Kidney capillary endothelial cell (primary cell): ENCODE data around the gene SEL1L3.
A peak's percentile ranks its signal among the peaks of the same experiment; 100 is the strongest.
"Not testable (repeated sequence)": the region's sequence is repeated elsewhere in the genome, so short reads cannot be mapped to it uniquely, and the experiment has no call there.

Experiments
- DNase-seq: peaks from one replicate; pipeline ENCODE4 v3.0.0-alpha.2; 2018; ENCODE audit warnings: low spot score

SEL1L3 gene

DNA sequence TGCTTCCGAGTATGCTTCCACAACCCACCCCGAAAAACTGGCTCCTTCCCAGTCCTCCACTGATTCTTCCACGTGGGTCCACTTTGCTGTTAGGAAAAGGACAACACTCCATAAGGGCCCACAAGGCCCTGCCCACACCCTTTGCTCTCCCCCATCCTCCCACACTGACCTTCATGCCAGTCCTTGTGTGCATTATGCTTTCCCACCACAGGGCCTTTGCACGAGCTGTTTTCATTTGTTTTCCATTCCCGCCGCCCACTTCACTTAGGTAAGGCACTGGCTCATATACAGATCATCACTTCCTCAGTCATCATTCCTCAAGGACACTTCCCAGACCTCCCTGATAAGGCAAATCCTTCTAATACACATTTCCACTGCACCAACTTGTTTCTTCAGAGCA lies 16.8 kb upstream of the SEL1L3 start:
- no peak for DNase-seq

DNA sequence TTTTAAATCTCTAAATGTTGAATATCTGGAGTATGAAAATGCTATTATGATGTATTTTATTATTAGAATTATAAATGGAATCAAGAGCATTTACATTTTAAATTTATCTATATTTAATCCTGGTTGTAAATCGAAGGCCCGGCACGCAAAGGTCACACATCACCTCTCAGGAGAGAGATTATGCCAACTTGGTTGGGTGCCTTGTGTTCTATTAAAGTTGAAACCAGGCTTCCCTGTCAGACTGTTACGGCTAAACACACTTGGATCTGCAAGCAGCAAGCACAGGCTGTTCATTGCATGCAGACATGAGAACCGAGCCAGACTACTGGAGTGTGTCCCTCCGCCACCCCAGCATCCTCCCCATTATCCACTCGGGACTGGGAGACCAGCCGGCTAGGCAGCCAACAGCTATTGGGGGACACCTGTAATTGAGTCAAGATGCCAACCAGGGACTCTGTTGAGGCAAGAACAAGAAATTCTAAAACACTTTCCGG lies 16.4 kb upstream of the SEL1L3 start:
- no peak for DNase-seq

DNA sequence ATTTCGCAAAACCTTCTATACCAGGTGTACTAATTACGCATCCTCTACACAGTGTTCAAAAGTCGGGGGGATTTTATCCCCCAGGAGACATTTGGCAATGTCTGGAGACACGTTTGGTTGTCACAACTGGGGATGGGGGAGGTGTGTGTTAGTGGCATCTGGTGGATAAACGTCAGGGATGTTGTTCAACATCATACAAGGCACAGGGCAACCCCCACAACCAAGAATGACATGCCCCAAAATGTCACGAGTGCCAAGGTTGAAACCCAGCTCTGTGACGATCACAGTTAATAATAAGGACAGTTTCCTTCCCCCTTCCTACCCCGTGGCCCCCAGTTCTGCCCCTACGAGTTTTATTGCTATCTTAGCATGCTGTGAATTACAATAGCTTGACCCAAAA lies 15.9 kb upstream of the SEL1L3 start:
- no peak for DNase-seq

GRCh38 chr4:25875281-25875745 lies 12.5 kb upstream of the SEL1L3 start:
- no peak for DNase-seq

DNA sequence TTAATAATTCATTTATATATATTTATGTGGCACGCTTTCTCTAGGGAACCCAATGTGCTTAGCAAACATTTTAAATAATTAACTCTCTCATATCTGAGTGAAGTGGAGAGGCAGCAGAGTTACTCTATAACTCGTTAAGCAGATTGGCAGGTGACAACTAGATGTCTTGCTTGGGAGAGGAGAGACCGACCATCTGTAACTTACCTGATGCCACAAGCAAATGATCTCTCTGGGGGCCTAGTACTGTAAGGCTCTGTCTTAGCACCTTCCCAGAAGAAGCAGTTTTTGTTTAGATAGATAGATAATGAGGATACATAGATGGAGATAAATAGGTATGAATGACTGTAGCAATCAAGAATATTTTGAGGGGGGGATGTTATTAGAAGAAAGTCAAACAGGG lies 11.9 kb upstream of the SEL1L3 start:
- no peak for DNase-seq

GRCh38 chr4:25873632-25874129 lies 10.9 kb upstream of the SEL1L3 start:
- DNase-seq = no peak

GRCh38 chr4:25872851-25873631 lies 10.3 kb upstream of the SEL1L3 start:
- no peak for DNase-seq

DNA sequence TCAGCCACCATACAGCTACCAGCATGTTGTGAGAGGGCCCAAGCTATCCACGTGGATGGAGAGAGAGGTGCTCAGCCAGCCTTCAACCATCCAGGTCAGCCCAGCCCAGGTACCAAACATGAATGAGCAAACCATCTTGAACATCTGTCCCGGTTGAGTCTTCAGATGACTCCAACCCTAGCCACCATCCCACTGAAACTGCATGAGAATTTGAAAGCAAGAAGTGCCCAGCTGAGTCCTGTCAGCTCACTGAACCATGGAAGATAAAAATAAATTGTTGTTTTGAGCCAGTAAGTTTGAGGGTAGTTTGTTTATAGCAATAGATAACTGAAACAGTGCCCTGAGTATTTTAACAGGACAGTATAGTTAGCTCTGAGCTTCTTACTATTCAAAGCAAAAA lies 7.3 kb upstream of the SEL1L3 start:
- DNase-seq = no peak

GRCh38 chr4:25867781-25868294 lies 5.0 kb upstream of the SEL1L3 start:
- no peak for DNase-seq

GRCh38 chr4:25866401-25866800 lies 3.6 kb upstream of the SEL1L3 start:
- not testable (repeated sequence) for DNase-seq

- no peak for DNase-seq
These were observed 2.8 kb upstream of the SEL1L3 start for GRCh38 chr4:25865586-25865985.

GRCh38 chr4:25863831-25864418 lies 1.1 kb upstream of the SEL1L3 start:
- no peak for DNase-seq

GRCh38 chr4:25863347-25863784 lies 578 bp upstream of the SEL1L3 start:
- no peak for DNase-seq

GRCh38 chr4:25861951-25862410 lies 807 bp downstream of the SEL1L3 start:
- DNase-seq = no peak

DNA sequence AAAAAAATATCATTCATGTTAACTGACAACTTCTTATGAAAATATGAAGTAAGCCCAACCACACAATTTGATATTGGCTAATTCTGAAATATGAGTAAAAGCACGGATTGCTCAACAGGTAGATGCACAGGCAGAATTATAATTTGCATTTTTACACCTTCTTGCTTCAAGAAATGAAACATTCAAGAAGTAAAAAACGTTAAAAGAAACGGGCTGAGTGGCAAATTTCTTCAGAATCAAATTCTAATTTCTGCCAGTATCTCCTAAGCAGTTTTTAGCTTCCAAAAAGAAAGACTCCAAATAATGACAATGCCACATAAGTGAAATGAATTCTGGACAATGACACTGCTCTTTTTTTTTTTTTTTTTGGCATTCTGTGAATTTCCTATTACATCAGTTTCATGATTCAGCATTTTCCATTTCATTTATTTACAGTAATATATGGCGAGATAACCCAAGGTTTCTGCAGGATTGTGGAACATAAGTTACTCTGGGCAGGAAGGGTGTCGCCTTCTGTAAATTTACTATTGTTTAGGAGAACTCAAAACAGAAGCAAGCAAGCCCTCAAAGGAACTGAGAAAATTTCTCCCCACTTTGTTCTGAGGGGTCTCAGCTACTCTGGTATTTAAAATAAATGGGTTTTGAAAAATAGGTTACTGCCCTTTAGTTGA lies 1.4 kb downstream of the SEL1L3 start:
- DNase-seq = peak; percentile 50

DNA sequence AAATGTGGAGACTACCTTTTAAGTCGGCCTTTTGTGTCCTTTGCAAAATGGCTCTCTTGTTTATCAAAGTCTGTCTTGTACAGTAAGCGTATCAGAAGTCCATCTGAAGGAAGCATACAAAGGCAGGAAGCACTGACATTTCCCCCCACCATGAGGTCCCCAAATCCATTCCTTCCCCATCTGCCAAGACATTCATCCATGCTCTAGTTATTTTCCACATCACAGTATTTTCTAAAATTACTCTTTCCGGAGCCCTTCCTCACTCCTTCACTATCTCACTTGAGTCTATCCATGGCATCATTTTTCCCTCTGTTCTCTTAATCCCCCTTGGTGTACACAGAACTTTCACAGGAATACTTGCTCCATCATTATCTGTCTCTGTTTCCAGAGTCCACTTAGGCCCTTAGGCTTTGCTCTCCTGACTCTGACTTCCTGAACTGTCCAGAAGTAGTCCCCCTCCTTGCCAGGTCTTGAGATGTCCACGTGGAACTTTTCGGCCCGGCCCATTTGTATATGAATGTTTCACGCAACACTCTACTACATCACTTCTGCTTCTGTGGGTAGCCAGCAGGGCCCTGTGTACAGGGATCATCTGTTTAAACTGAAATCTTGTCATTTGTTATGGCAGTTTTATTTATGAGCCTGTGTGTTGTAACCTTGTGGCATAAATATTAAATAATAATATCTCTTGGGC lies 2.1 kb downstream of the SEL1L3 start:
- DNase-seq = no peak

DNA sequence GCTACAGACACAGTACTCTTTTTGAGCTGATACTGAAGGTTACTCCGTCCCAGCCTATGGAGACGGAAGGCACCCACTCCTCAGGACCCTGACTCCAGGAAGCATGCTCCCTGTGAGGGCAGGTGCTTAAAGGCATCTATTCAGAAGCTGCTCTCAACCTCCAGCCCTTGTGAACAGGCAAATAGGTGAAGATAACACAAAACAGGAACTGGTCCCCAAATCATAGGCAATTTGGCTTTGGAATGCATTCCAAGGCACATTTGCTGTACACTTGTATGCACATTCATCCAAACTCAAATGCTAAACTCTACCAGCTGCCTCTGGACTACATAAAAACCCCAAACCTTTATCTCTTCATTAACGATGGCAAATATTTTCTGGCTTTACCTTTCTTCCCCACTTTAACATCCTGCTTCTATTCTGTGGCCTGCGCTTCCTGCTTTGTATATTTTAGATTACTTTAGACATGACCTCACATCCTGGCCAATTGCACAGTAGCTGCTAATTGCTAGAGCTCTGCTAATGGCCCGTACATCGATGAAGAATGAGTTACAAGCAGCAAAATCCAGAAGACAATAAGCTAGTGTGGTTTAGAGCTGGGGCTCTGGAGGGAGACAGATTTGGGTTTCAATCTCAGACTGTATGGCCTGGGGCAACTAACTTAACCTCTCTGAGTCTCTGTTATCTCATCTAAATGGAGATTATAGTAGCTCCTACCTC lies 3.2 kb downstream of the SEL1L3 start:
- peak; percentile 67 for DNase-seq

DNA sequence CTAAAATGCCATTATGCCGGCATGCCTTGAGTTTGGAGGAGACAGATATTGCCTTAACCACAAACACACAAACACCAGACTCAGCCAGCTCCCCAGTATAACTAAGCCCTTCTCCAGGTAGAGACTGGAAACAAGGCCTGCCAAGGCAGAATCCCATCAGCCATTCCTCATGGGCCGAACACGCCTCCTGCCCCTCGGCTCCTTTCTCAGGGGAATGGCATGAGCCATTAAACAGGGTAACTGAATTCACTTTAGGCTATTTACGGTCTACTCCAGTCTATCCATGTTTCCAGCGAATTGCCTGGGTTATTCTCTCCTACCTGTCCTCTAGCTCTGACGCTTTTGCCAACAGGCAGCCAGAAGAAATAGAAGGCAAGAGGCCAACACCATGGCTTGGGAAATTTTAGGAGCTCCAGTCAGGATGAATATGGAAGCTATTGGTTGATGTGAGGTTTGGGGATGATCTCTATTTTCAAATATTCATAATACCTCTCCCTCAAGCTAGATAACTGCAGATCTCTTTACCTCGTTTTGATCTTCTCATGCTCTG lies 4.9 kb downstream of the SEL1L3 start:
- DNase-seq = no peak

GRCh38 chr4:25857403-25857802 lies 5.4 kb downstream of the SEL1L3 start:
- DNase-seq = no peak

DNA sequence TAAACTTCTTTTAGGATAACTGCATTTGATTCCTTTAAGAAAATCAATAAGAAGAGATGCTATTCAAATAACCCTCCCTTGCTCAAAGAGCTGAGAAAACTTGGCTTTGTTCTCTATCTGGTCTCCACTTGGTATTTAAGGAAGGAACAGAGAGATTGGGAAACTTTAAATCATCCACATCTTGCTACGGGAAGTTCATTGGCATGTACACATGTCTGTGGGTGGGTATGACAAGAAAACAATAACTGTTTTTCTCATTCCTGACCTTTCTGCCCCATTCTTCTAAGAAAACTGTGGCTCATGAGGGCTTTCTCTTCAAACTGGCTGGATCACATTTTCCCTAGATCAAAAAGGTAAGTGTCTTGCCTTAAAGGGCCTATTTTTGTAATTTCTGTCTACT lies 6.0 kb downstream of the SEL1L3 start:
- no peak for DNase-seq

- no peak for DNase-seq
These were observed 10.7 kb downstream of the SEL1L3 start for GRCh38 chr4:25852103-25852502.
